ENCODE results near the gene RNF141.

The RNF141 gene

GRCh38 chr11:10542776-10543175 lies 1.8 kb upstream of the RNF141 start:
- CTCF ChIA-PET = interaction anchor here (0.6 kb wide), 1 partner anchor 795 kb away, joined by 5 read pairs; no protein-coding TSS in a partner anchor
- no peaks in the 10 kb centered on the region for H3K4me1 ChIP-seq (ENCODE audit: control insufficient read depth, insufficient read depth, low read length)
- TF ChIP-seq ZNF585B (tag by site-specific recombination; IDR thresholded peaks at IDR 0.05) (no peak), ZNF426 (tag by site-specific recombination; IDR thresholded peaks at IDR 0.05) (no peak), ZNF184 (tag by site-specific recombination; IDR thresholded peaks at IDR 0.05) (no peak), ZNF146 (tag by site-specific recombination; IDR thresholded peaks at IDR 0.05) (peak; percentile 76), REPIN1 (tag by site-specific recombination; IDR thresholded peaks at IDR 0.05; ENCODE audit: low read depth) (no peak)
- POLR2A ChIA-PET = interaction anchor here (0.6 kb wide), 1 partner anchor 1667 kb away, joined by 4 read pairs; no protein-coding TSS in a partner anchor
- H3K4me3 ChIP-seq (ENCODE audit: low read depth, low read length) = no peak overlapping the region
- no peak overlapping the region for H3K27ac ChIP-seq (ENCODE audit: extremely low read depth, low read depth, low read length)
- no peaks in the 10 kb centered on the region for H3K9me3 ChIP-seq (ENCODE audit: control insufficient read depth, insufficient read depth, low read depth, low read length)
- H3K36me3 ChIP-seq (ENCODE audit: control insufficient read depth in 2 of 2, insufficient read depth in 1 of 2, low read length in 2 of 2) = no peaks in the 10 kb centered on the region

- H3K27ac ChIP-seq (ENCODE audit: extremely low read depth, low read depth, low read length) = no peak overlapping the region
Measured at GRCh38 chr11:10541561-10541930, 559 bp upstream of the RNF141 start.

GRCh38 chr11:10540546-10540914 lies 457 bp downstream of the RNF141 start:
- Histone ChIP-seq H3K27ac (ENCODE audit: extremely low read depth, low read depth, low read length) (no peak overlapping the region; the same call in 1 of the 2 replicates), H3K36me3 (ENCODE audit: control insufficient read depth in 2 of 2, insufficient read depth in 1 of 2, low read length in 2 of 2) (no peaks in the 10 kb centered on the region), H3K4me1 (ENCODE audit: control insufficient read depth, insufficient read depth, low read length) (no peaks in the 10 kb centered on the region), H3K4me3 (ENCODE audit: low read depth, low read length) (peak overlapping the region; percentile 85), H3K9me3 (ENCODE audit: control insufficient read depth, insufficient read depth, low read depth, low read length) (no peaks in the 10 kb centered on the region)
- TF ChIP-seq BCL11B (tag by site-specific recombination; IDR thresholded peaks at IDR 0.05; ENCODE audit: low read depth) = no peak
- TF ChIP-seq ZSCAN5A (tag by site-specific recombination; IDR thresholded peaks at IDR 0.05) = no peak
- no peak for TF ChIP-seq ZNF366 (tag by site-specific recombination; conservative IDR thresholded peaks at IDR 0.05)
- no peak for TF ChIP-seq YY2 (tag by site-specific recombination; IDR thresholded peaks at IDR 0.05)
- TF ChIP-seq ZBTB44 (tag by site-specific recombination; IDR thresholded peaks at IDR 0.05) = no peak
- TF ChIP-seq ZNF660 (tag by site-specific recombination; IDR thresholded peaks at IDR 0.05) = no peak
- TF ChIP-seq ZNF214 (tag by site-specific recombination; IDR thresholded peaks at IDR 0.05; ENCODE audit: borderline replicate concordance) = no peak
- no peak for TF ChIP-seq KLF16 (tag by site-specific recombination; IDR thresholded peaks at IDR 0.05)
- no peak for TF ChIP-seq ZNF423 (tag by site-specific recombination; IDR thresholded peaks at IDR 0.05)
- no peak for TF ChIP-seq ZNF654 (tag by site-specific recombination; IDR thresholded peaks at IDR 0.05; ENCODE audit: low read depth)
- CTCF ChIA-PET = interaction anchor here (0.6 to 3.1 kb wide), 23 partner anchors 9 to 230 kb away, joined by 3 to 25 read pairs (median 4); partner anchors contain the start of gene AMPD3
- POLR2A ChIA-PET = interaction anchor here (0.7 to 2.3 kb wide), 14 partner anchors 8 to 1489 kb away, joined by 3 to 13 read pairs (median 4); partner anchors contain the start of genes ADM, AMPD3, CTR9 and EIF4G2

More at GRCh38 chr11:10541561-10541930, 559 bp upstream of the RNF141 start:
- no peaks in the 10 kb centered on the region for H3K9me3 ChIP-seq (ENCODE audit: control insufficient read depth, insufficient read depth, low read depth, low read length)
- ChIA-PET POLR2A (interaction anchor here (0.6 to 2.3 kb wide), 11 partner anchors 9 to 1490 kb away, joined by 3 to 13 read pairs (median 3); partner anchors contain the start of genes ADM and AMPD3), CTCF (interaction anchor here (0.7 to 3.1 kb wide), 21 partner anchors 9 to 229 kb away, joined by 3 to 25 read pairs (median 4); no protein-coding TSS in a partner anchor)
- TF ChIP-seq OSR2 (tag by site-specific recombination; IDR thresholded peaks at IDR 0.05) (no peak), ZNF777 (tag by site-specific recombination; IDR thresholded peaks at IDR 0.05; ENCODE audit: borderline replicate concordance) (no peak), ZNF362 (tag by site-specific recombination; IDR thresholded peaks at IDR 0.05) (no peak), ZNF24 (tag by site-specific recombination; IDR thresholded peaks at IDR 0.05) (no peak), ZNF768 (tag by site-specific recombination; IDR thresholded peaks at IDR 0.05) (no peak), ZNF785 (tag by site-specific recombination; IDR thresholded peaks at IDR 0.05) (no peak)
- H3K4me3 ChIP-seq (ENCODE audit: low read depth, low read length) = peak overlapping the region; percentile 51
- H3K4me1 ChIP-seq (ENCODE audit: control insufficient read depth, insufficient read depth, low read length) = no peaks in the 10 kb centered on the region
- no peaks in the 10 kb centered on the region for H3K36me3 ChIP-seq (ENCODE audit: control insufficient read depth in 2 of 2, insufficient read depth in 1 of 2, low read length in 2 of 2)
